GM18526 (cell line): ENCODE measurements around the gene OR6C74.

Experiments
- POLR2A ChIP-seq: IDR thresholded peaks from 3 replicates; pipeline ENCODE4 v1.6.1; 2011; ENCODE audit not compliant: insufficient read length; ENCODE audit errors: extremely low read depth

The OR6C74 gene

GRCh38 chr12:55244309-55244708, at the start of gene OR6C74:
OR6C74 (plus strand) TSS chr12:55244609; CDS start chr12:55247288, 2,679 bp downstream.
- no peak for TF ChIP-seq POLR2A

- TF ChIP-seq POLR2A: no peak
Observed at GRCh38 chr12:55220725-55221124, 23.7 kb upstream of the OR6C74 start, which contains the start of gene OR10A7. OR10A7 (plus strand) TSS chr12:55221025; CDS start chr12:55221025, 0 bp downstream.

GRCh38 chr12:55226523-55226922, 17.9 kb upstream of the OR6C74 start:
- TF ChIP-seq POLR2A: no peak

GRCh38 chr12:55227643-55228042, 16.8 kb upstream of the OR6C74 start:
- TF ChIP-seq POLR2A: no peak

- no peak for TF ChIP-seq POLR2A
Observed at GRCh38 chr12:55246159-55246558, 1.8 kb downstream of the OR6C74 start.

- TF ChIP-seq POLR2A: no peak
Observed at GRCh38 chr12:55250944-55251343, 6.5 kb downstream of the OR6C74 start.

- TF ChIP-seq POLR2A: no peak
Observed at GRCh38 chr12:55253281-55253680, 8.9 kb downstream of the OR6C74 start.

- no peak for TF ChIP-seq POLR2A
Observed at GRCh38 chr12:55256831-55257230, 12.4 kb downstream of the OR6C74 start.

GRCh38 chr12:55258303-55258702, 13.9 kb downstream of the OR6C74 start:
- TF ChIP-seq POLR2A: no peak

GRCh38 chr12:55280991-55281390, 36.6 kb downstream of the OR6C74 start:
- no peak for TF ChIP-seq POLR2A

GRCh38 chr12:55289999-55290398, 45.6 kb downstream of the OR6C74 start:
- TF ChIP-seq POLR2A: no peak
